ENCODE measurements around the gene GRAMD1B.

GRCh38 chr11:123642435-123642834, 212.4 kb downstream of the GRAMD1B start:
- TF ChIP-seq CTCF (conservative IDR thresholded peaks at IDR 0.05; ENCODE audit: low read length) (no peak), EZH2phosphoT487 (IDR thresholded peaks at IDR 0.05; ENCODE audit: borderline replicate concordance) (no peak)

Measured in Loucy (cell line).